G401 (cell line): ENCODE results near the gene CXCL14. TPM values are rescaled to one million over a fixed set of nuclear protein-coding genes. Genes with fewer than 3 reads are reported as not detected.

Experiments
- DNase-seq: peaks from one replicate; pipeline ENCODE4 v3.0.0-alpha.2; 2015; ENCODE audit warnings: low spot score
- in situ Hi-C: cut with HindIII; loops from 2 replicates; pipeline ENCODE4 v1.10.0; 2016; ENCODE audit warnings: low sequenced_read_pairs, mixed read lengths
- total RNA-seq: library from RNA; depleted of rRNA; stranded (reverse); fragments of >200 nt; shearing (Covaris generic); gene quantifications from 2 replicates; pipeline ENCODE4 v1.2.3, GENCODE V29; 2014

Gene CXCL14
- total RNA-seq, 1 experiment from 2014 or later: not detected

DNA sequence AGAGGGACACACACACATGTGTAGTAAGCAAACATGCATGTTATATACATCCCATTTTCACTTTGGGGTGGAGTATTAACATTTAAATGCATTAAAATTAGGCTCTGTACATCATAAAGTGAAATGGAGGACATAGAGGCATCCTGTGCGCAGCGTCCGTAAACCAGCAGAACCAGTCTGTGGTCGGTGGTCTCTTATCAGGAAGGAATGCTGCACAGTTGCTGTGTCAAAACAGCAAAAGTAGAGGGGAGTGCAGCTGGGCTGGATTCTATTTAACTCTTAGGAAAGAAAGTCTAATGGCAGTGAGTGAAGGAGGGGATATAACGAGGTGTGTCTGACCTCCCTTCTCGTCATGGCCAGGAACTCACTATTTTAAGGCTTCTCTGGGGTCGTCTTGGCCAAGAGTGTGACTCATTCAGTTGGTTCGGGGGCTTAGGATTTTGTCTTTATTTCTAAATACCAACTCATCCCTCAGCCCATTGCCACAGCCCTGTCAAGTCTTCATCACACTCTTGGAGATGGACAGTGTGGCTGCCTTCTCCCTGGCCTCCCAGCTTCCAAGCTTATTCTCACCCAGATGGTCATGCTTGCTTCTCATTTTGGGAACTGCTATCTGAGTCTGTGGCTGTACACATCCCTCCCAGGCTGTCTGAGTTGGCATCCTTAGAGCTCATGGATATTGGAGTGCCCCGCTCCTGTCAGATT is 20.1 kb upstream of the CXCL14 start:
- DNase-seq: no peak
- in situ Hi-C loops: no loop called here

DNA sequence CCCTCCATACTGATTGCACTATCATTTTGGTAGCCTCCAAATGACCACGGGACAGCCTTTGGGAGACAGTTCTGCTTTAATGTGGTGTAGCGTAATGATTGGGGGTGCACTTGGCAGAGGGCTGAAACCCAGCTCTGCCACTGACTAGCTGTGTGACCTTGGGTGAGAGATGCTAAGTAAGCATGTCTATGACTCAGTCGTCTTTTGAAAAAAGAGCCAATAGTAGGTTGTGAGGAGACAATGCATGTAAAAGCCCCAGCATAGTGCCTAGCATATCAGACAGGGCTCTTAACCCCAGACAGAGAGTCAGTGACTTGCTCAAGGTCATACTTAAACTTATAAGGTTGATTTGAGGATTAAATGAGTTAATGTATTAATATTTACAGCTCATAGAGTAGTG is 18.0 kb upstream of the CXCL14 start:
- DNase-seq: no peak
- in situ Hi-C loops: no loop called here

DNA sequence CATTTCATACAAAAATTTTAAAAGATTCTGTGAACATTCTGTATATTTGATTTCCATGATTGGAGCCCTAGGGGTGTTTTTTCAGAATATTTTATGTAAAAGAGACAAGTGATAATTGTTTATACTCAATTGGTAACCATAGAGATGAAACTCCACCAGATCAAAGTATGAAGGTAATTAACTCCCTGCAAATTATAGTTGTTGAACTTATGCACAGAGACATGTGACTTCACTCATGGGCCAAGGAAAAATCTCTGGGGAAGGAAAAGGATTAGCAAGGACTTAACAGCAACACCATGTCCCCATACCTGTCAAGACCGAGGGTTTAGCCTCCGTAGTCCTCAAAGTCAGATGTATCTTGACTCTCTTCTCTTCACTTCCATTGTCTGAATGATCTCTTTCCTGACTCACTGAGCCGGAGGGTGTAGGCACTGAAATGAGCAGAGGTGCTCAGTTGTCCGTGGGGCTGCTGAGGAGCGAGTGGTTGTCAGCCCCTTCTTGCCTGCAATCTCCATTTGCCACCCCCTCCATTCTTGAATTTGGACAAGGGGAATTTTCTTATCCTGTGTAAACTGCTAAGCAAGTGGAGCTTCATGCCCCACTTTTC is 17.5 kb upstream of the CXCL14 start:
- no peak for DNase-seq
- in situ Hi-C loops: no loop called here

DNA sequence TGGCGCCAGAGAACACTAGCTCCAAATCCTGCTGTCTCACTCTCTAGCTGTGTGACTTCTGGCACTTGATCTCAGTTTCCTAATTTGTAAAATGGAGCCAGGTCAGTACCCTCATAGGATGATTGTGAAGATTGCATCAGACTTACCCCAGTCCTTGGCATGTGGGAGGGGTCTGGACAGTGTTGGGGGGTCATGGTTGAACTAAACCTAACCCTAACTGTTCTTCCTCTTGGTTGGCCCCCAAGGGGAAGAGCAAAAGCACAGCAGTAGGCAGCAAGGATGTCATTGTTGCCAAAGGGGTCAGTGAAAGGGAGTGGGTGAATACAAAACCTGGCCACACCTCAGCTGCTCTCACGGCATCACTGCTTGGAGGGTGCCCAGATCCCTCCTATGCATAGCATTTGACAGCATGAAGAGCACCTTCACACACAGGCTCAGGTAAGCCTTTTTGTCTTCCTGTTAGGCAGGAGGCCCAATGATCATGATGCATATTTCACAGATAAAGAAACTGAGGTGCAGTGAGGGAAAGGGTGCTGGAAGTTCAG is 15.7 kb upstream of the CXCL14 start:
- no peak for DNase-seq
- in situ Hi-C loops: no loop called here

DNA sequence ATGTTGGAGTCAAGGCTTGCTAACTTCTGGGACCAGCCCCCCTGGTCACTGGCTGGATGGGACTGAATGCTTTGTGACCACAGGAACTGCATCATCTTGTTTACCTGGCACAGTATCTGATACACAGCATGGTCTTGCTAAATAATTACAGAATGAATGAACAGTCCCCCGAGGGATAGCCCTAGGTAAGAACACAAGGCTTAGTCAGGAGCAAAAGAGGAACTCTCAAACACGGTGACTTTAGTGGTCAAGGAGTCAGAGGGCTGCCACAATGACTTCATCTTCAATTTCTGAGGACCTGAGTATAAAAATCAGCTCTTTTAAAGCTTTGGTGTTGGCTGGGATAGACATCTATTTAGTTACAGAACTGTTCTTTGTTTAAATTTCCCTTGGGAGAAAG is 15.1 kb upstream of the CXCL14 start:
- in situ Hi-C loops: no loop called here
- no peak for DNase-seq

DNA sequence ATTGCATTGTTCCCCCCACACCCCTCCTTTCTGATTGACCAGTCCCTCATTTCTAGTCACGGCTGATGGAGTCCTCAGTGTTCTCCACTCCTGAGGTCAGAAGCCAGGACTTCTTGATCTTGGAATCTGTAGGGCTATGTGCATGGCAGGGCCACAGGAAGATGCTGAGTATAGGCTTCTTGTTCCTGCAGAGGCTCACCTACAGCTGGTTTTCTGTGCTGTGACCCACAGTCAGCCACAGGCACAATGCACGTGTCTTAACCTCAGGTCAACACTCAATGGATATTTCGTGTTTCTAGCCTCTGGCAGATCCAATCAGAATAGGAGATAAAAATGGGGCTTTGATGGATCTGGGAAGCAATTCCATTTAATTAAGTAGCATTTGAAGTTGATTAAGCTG is 14.3 kb upstream of the CXCL14 start:
- in situ Hi-C loops: no loop called here
- DNase-seq: no peak

DNA sequence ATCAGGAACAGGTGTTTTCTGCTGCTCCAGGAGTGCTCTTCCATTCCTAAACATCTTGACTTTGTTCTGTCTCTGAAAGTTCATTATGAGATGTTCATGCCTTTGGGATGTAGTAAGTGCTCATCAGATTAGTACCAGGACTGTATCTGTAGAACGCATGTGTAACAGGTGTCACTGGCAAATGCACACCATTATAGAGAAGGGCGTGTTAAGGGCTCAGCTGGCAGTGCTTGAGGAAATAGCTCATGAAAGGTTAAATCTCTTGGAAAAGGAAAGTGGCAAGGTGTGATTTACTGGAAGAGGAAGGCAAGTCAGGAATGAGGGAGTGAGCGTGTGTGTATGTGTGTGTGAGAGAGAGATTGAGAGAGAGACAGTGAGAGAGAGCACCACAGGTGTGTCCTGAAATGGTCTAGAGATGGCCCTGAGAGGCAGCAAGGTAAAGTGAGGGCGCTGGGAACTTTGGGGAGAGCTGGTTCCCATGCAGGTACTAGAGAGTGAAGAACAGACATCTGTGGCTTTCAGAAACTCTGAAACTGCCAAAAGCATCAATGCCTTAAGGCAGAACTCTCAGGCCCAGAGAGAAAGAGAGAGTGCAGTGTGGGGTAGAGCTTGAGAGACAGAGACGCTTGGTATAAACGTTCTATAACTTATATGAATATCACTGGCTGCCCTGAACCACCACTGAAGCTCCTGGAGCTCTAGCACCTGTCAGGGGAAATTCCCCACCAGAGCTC is 13.7 kb upstream of the CXCL14 start:
- no peak for DNase-seq
- in situ Hi-C loops: no loop called here

DNA sequence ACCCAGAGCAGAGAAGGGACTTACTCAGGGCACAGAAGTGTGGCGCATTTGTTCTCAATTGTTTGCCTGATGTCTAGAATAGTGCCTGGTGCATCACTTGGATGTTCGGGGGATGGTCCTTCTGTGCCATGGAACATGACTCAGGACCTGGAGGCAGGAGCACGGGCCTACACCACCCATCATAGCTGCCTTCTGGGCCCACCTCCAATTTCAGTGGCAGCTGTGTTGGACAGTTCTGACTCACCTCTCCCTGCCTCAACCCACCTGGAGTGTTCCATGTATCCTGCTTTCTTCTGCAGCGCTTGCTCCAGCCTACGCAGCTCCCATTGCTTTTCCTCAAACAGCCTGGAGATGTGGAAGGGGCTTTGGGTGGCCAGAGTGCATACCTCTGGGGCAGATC is 12.5 kb upstream of the CXCL14 start:
- in situ Hi-C loops: no loop called here
- DNase-seq: no peak

DNA sequence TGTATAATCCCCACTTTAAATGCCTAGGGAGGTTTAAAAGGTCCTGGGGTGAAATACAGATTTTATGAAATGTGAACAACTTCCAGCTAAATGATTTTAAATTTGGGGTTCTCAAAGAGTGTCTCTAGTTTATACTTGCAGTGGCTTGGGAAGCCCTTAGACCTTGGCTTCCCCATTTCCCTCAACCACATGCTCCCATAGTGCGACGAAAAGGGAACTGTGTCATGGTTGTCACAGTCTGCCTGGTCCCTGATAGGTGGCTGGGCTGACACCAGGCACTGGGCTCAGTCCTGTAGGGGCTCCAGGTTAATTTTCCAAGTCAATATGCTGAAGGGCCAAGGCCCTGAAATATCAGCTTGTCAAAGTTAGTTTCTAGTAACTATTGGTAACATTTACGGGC is 10.4 kb upstream of the CXCL14 start:
- no peak for DNase-seq
- in situ Hi-C loops: no loop called here

DNA sequence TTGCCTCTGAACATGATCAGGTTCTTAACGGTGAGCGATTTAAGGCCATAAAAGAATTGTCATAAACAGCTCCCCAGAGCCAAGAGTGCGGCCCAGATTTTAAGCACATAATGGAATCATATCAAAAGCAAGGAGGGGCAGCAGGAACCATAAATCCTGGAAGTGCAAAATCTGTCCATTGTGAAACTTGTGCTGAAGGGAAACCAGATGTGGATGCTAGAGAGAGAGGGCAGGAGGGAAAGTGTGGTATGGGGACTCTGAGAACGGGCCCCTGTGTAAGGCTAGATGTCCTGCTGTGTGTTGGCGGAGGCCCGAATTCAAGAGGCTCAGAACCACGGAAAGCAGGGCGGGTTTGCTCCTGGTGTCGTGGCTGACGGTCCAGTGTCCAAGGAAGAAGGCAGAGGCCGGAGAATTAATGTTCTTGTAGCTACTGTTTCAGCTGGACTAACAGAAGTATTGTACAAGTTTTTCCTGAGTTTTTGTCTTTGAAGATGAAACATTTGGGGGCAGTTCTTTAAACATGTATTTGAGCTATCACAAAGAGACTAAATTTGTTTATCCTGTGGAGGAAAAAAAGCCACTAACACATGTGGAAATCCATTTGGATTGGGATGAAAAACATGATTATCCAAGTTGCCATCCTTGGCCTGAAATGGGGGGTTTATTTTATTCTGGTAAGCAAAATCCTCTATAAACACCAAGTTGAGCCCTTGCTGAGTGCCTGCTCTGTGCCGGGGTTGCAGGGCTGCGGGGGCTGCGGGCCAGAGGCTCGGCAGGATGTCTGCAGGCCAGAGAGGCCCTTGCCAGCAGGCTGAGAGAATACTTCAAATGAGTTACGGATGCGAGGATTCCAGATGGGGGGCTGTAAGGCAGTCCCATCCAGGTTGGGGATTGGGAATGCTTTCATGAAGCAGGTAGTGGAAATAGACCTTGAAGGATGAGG is 9.2 kb upstream of the CXCL14 start:
- in situ Hi-C loops: no loop called here
- no peak for DNase-seq

DNA sequence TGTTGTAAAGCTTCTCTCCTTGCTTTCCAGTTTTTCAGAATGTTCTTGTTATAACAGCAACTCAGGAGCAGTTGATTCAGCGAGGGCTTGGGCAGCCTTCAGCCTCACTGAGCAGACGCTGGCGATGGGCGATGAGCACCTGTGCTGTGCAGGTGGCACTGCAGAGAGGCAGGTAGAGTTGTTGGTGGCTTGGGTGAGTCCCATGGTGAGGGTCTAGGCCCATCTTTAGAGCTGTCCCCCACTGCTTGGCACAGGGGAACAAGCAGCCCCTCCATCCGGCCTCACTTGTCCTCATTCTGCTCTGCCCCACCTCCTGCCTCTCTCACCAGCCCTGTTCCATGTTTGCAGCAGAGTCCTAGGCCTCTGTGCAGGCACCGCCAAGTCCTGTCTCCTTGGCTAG is 6.1 kb upstream of the CXCL14 start:
- no peak for DNase-seq
- in situ Hi-C loops: no loop called here

DNA sequence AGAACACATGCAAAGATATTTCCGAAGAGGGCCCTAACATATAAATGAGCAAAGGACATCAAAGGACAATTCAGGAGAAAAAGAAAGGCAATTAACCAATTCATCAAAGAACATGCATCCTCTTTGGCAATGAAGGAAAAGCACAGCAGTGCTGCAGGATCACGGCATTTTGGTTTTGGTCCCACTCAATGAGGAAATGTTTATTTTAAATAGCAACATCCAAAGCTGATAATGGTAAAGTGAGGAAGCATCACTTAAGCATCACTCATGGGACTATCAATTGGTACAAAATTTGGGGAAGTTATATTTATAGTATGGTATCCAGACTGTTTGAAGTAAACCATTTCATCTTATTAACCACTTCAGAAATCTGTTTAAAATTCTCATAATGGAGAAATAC is 5.5 kb upstream of the CXCL14 start:
- no peak for DNase-seq
- in situ Hi-C loops: no loop called here

DNA sequence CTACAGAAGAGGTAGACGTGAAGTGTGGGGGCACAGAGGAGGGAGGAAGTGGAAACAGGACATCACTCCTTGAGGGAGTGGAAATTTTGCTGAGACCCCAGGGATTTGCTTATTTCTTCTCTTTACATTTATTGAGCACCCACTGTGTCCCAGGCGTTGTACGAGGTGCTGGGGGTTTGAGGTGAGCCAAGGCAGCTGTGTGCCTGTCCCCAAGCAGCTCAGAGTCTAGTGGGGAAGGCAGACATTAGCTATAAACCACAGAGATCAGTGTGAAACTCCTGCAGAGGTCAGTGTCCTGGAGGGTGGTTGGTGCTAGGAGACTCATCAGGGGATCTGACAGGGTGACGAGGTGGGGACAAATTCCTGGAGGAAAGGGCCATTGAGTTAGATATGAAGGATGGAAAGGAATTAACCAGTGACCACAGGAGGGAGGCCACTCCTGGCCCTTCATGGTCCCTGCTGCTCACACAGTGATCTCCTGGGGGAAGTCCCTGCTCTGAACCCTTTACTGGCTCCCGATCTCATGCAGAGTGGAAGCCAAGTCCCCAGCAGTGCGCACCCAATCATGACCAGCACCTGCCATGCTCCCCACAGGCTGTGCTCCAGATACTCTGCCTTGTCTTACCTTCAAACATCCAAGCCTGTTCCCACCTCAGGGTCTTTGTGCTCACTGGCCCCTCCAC is 3.4 kb upstream of the CXCL14 start:
- in situ Hi-C loops: no loop called here
- DNase-seq: no peak

DNA sequence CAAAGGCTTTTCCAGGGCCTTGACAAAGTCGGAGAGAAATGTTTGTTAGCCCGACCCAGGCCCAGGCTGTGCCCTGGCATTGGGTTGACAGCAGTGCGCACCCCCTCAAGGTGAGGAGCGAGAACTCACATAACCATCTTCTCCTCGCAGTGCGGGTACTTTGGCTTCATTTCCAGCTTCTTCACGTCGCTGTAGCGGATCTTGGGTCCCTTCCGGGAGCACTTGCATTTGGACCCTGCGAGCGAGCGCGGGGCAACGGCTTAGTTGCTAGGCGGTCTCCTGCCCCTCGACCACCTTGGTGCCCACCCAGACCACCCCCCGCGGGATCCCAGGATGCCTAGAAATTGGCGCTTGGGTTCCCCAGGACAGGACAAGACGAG is 496 bp downstream of the CXCL14 start:
- no peak for DNase-seq
- in situ Hi-C loops: no loop called here

DNA sequence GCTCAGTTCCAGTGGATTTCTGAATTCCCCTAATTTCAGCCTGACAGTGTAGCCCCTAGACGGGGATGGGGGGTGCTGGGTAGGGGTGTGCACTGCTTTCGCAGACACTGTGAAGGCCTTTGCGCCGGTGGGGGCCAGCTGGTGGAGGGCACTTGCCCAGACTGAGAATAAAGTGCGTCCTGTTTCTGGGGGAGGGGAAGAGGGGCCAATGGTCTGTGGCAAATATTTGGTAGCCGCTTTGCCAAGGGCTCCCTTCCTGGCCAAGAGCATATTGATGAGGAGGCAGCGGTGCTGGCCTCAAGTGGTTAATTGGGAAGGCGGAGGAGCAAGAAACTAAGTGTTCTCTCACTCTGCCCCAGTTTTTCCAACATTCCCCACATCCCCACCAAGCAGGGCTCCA is 1.4 kb downstream of the CXCL14 start:
- in situ Hi-C loops: no loop called here
- no peak for DNase-seq

DNA sequence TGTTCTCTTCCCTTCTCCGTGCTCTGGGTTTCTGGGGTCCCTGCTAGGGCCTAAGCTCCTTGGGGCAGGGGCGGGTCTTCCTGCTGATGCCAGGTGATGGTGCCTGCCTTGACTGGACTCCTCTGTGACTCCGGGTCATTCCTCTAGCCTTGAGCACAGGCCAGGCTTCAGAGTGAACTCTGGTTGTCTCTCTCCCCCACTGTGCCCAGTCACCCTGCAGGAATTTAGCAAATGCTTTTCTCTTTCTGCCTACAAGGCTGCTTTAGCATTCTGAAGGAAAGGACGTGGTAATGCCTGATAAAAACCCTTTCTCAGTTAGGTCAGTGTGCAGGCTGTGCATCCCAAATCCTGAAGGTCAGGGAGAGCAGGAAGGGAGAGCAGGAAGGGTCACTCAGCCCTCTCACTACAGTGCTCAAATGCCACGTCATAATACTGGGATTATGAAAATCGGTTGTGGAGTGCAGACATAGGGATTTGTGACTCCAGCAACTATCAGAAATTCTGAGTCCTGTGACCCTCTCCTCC is 2.7 kb downstream of the CXCL14 start:
- DNase-seq: no peak
- in situ Hi-C loops: no loop called here

DNA sequence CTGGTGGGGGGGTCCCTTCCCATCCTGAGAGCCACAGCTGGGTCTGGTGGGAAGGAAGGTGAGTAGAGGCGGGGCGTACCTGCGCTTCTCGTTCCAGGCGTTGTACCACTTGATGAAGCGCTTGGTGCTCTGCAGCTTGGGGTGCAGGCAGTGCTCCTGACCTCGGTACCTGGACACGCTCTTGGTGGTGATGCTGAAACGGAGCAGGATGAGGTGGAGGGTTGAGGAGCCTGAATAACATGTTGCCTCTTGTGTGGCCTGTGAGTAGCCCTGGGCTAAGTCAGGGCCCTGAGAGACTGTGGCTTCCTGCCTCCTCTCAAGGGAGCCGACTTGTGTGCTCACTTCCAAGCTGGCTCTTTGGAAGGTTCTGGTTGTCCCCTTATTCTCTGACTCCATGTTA is 4.3 kb downstream of the CXCL14 start:
- in situ Hi-C loops: loop anchor here (25.0 kb wide), 1 partner anchor 163 kb away; no protein-coding TSS in a partner anchor
- no peak for DNase-seq

DNA sequence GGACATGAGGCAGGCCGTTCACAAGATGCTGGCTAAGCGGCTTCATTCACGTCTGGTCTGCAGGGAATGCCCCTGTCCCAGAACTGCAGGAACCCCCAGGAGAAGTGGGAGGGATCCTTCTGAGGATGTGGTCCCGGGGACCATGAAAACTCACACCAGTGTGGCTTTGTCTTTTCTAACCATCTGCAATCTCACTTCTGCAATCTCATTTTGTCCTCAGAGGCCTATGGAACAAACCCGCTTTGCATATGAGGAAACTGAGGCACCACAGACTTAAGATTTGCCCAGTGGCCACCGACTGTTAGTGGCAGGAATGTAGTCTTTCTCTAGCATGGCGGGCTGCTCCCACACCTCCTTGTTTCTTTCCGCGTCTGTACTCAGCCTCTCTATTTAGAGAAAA is 6.9 kb downstream of the CXCL14 start:
- in situ Hi-C loops: loop anchor here (25.0 kb wide), 1 partner anchor 165 kb away; no protein-coding TSS in a partner anchor
- DNase-seq: no peak
